Peyer's patch (tissue), 4 donors: ENCODE measurements around the gene PCBD1. TPM values are rescaled to one million over a fixed set of nuclear protein-coding genes. Genes with fewer than 3 reads are reported as not detected.
A peak's percentile ranks its signal among the peaks of the same experiment; 100 is the strongest.
"Not testable (repeated sequence)": the region's sequence is repeated elsewhere in the genome, so short reads cannot be mapped to it uniquely, and the experiment has no call there.

Experiments
- DNase-seq, 3 donors: peaks; one replicate each; pipeline ENCODE4 v3.0.0-alpha.2; 2017 to 2019
- H3K27ac ChIP-seq, 4 donors: fragments of 200-600 bp; sonication (generic); one replicate each; pipeline ENCODE4 v1.5.1; 2016 to 2019
- H3K27me3 ChIP-seq, 2 donors: fragments of 200-600 bp; sonication (generic); one replicate each; pipeline ENCODE4 v1.5.1; 2019
- H3K36me3 ChIP-seq, 3 donors: fragments of 200-600 bp; sonication (generic); one replicate each; pipeline ENCODE4 v1.5.1; 2016 to 2019
- H3K4me1 ChIP-seq, 4 donors: fragments of 200-600 bp; sonication (generic); one replicate each; pipeline ENCODE4 v1.5.1; 2016 to 2019
- H3K4me3 ChIP-seq, 4 donors: fragments of 200-600 bp; sonication (generic); 1 replicate in 3 of 4; 2 replicates in 1 of 4; pipeline ENCODE4 v1.5.1; 2016 to 2019; ENCODE audit warnings: mild to moderate bottlenecking in 1 of 4
- H3K9me3 ChIP-seq, 4 donors: fragments of 200-600 bp; sonication (generic); one replicate each; pipeline ENCODE4 v1.5.1; 2016 to 2019; ENCODE audit warnings: mild to moderate bottlenecking in 1 of 4
- CTCF ChIP-seq, 6 experiments: fragments of 450-650 bp in 4 of 6; fragments of 200-600 bp in 2 of 6; sonication (generic) in 1 of 6; IDR thresholded peaks; one replicate each; pipeline ENCODE4 v1.5.1; 2017 to 2019; ENCODE audit warnings: antibody characterized with exemption in 6 of 6, mild to moderate bottlenecking in 3 of 6, moderate library complexity in 1 of 6
- POLR2A ChIP-seq, 2 donors: fragments of 450-650 bp; IDR thresholded peaks; one replicate each; pipeline ENCODE4 v1.5.1; 2017; ENCODE audit warnings: antibody characterized with exemption in 2 of 2, mild to moderate bottlenecking in 2 of 2, moderate library complexity in 2 of 2
- total RNA-seq, 4 donors: library from RNA; depleted of rRNA; stranded (reverse); fragments of >200 nt; gene quantifications; one replicate each; pipeline ENCODE4 v1.1.0, GENCODE V29; 2016

Gene PCBD1
- total RNA-seq, 4 donors from 2014 or later: 38.8 to 63.5 (median 55.9) TPM

- DNase-seq: no peak
- no peaks in the 10 kb centered on the region for H3K27me3 ChIP-seq
- peaks cover 0 to 39% (median 0%) of the 10 kb centered on the region in 3 donors for H3K36me3 ChIP-seq
- no peak overlapping the region for H3K4me3 ChIP-seq
- H3K4me1 ChIP-seq: no peaks in the 10 kb centered on the region
- no peak for TF ChIP-seq POLR2A (IDR thresholded peaks at IDR 0.05)
- TF ChIP-seq CTCF (IDR thresholded peaks at IDR 0.05): no peak
- no peaks in the 10 kb centered on the region for H3K9me3 ChIP-seq
- no peak overlapping the region for H3K27ac ChIP-seq
Observed at GRCh38 chr10:70864935-70865334, 23.4 kb downstream of the PCBD1 start.

GRCh38 chr10:70863470-70864160, 24.8 kb downstream of the PCBD1 start:
- Histone ChIP-seq H3K9me3 (no peaks in the 10 kb centered on the region), H3K4me1 (no peaks in the 10 kb centered on the region), H3K36me3 (peaks cover 0 to 38% (median 0%) of the 10 kb centered on the region in 3 donors), H3K27ac (no peak overlapping the region), H3K4me3 (no peak overlapping the region), H3K27me3 (no peaks in the 10 kb centered on the region)
- TF ChIP-seq CTCF (IDR thresholded peaks at IDR 0.05): no peak
- DNase-seq: no peak

DNA sequence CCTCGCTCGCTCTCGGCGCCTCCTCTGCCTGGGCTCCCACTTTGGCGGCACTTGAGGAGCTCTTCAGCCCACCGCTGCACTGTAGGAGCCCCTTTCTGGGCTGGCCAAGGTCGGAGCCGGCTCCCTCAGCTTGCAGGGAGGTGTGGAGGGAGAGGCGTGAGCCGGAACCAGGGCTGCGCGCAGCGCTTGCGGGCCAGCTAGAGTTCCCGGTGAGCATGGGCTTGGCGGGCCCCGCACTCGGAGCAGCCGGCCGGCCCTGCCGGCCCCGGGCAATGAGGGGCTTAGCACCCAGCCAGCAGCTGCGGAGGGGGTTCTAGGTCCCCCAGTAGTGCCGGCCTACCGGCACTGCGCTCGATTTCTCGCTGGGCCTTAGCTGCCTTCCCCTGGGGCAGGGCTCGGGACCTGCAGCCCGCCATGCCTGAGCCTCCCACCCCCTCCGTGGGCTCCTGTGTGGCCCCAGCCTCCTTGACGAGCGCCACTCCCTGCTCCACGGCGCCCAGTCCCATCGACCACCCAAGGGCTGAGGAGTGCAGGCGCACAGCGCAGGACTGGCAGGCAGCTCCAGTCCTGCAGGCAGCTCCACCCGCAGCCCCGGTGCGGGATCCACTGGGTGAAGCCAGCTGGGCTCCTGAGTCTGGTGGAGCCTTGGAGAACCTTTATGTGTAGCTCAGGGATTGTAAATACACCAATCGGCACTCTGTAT, 26.7 kb downstream of the PCBD1 start:
- H3K27ac ChIP-seq, H3K9me3 ChIP-seq, H3K27me3 ChIP-seq, H3K4me3 ChIP-seq, H3K4me1 ChIP-seq, DNase-seq: not testable (repeated sequence)
- peaks cover 0 to 55% (median 0%) of the 10 kb centered on the region in 3 donors for H3K36me3 ChIP-seq

DNA sequence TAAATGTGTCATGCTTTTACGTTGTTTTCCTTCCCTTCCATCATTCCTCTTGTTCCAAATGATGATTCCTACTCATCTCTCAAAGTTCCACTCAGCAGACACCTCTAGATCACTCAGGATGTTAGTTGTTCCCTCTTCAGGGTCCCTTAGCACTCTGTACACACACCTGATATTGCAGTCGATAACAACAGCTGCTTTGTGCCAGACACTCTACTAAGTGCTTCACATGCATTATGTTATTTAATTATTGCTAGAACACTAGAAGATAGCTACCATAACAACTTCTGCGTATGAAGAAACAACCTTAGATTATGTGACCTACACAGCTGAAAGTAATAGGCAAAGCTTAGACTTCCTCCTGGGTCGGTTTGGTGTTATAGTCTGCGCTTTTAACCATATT, 29.6 kb downstream of the PCBD1 start:
- H3K27ac ChIP-seq: no peak overlapping the region
- DNase-seq: no peak
- TF ChIP-seq POLR2A (IDR thresholded peaks at IDR 0.05) (no peak), CTCF (IDR thresholded peaks at IDR 0.05) (no peak)
- peaks cover 0 to 72% (median 0%) of the 10 kb centered on the region in 3 donors for H3K36me3 ChIP-seq
- no peaks in the 10 kb centered on the region for H3K9me3 ChIP-seq
- H3K27me3 ChIP-seq: no peaks in the 10 kb centered on the region
- no peak overlapping the region for H3K4me3 ChIP-seq
- H3K4me1 ChIP-seq: peaks cover 0 to 5% (median 0%) of the 10 kb centered on the region in 4 donors

GRCh38 chr10:70856454-70856853, 31.9 kb downstream of the PCBD1 start:
- no peak for DNase-seq
- no peak overlapping the region for H3K27ac ChIP-seq
- TF ChIP-seq CTCF (IDR thresholded peaks at IDR 0.05) (no peak), POLR2A (IDR thresholded peaks at IDR 0.05) (no peak)
- H3K4me1 ChIP-seq: peaks cover 0 to 20% (median 2%) of the 10 kb centered on the region in 4 donors
- H3K27me3 ChIP-seq: no peaks in the 10 kb centered on the region
- no peaks in the 10 kb centered on the region for H3K9me3 ChIP-seq
- H3K36me3 ChIP-seq: peaks cover 0 to 67% (median 0%) of the 10 kb centered on the region in 3 donors
- H3K4me3 ChIP-seq: no peak overlapping the region

DNA sequence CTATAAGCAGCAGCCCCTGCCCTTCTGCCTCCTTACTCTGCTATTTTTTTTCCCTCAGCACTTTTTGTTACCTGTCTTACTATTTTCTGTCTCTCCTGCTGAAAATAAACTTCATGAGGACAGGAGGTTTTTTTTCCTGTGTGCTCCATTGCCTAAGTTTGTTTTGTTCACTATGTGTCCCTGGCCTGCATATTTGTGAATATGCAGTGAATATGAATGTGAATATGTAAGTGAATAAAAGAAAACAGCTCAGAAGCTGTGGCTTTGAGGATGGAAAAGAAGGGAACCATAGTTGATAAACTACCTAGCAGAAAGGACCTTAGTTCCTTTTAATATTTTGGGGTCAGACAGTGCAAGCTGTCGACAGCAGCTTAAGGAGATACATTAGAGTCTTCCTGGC, 34.9 kb downstream of the PCBD1 start:
- H3K27ac ChIP-seq: peak overlapping the region in 2 of 4 donors; percentile 13 to 33
- peaks cover 0 to 20% (median 2%) of the 10 kb centered on the region in 4 donors for H3K4me1 ChIP-seq
- H3K4me3 ChIP-seq: no peak overlapping the region
- TF ChIP-seq POLR2A (IDR thresholded peaks at IDR 0.05) (no peak), CTCF (IDR thresholded peaks at IDR 0.05) (no peak)
- no peak for DNase-seq
- no peaks in the 10 kb centered on the region for H3K27me3 ChIP-seq
- H3K9me3 ChIP-seq: no peaks in the 10 kb centered on the region
- H3K36me3 ChIP-seq: peaks cover 0 to 45% (median 0%) of the 10 kb centered on the region in 3 donors
